ENCODE measurements around the gene ST6GALNAC4.

Gene ST6GALNAC4

DNA sequence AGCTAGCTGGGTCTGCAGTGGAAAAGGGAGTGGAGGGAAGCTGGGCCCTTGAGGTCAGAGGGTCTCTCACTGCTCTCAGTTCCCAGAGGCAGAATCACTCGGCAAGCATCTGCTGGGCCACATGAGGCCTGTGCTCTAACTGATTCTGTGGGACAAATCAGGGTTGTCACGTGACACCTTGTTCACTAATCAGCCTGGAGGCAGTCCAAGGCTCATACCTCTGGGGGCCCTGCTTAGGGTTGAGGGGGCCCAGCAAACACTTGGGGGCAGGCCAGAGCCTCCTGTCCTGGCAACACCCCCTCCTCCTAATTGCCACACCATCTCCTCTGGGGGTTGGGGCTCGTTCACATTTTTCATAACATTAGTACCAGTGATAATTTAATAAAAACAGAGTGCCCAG lies 29.9 kb upstream of the ST6GALNAC4 start:
- DNase-seq (ENCODE audit: low read depth) = no peak

DNA sequence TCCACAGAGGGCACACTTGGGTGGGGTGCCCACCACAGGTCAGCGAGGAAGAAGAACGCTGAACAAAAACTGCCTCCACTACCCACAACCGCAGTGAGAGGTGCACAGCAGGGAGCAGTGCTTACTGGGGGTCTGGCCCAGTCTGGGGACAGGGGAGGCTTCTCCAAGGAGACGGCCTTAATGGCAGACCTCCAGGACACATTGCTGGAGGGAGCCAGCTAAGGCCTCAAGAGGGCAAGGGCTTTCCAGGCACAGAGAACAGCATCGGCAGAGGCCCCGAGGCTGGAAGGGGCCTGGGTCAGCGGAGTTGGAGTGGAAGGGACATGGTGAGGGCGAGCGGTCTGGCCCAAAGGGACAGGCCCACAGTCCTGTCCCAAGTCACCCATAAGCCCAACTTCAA lies 29.1 kb upstream of the ST6GALNAC4 start:
- DNase-seq (ENCODE audit: low read depth) = no peak

- no peak for DNase-seq (ENCODE audit: low read depth)
Measured at GRCh38 chr9:127945338-127945737, 28.5 kb upstream of the ST6GALNAC4 start.

- DNase-seq (ENCODE audit: low read depth) = no peak
Measured at GRCh38 chr9:127944586-127945218, 27.9 kb upstream of the ST6GALNAC4 start.

- DNase-seq (ENCODE audit: low read depth) = peak; percentile 65
Measured at GRCh38 chr9:127943731-127944144, 26.9 kb upstream of the ST6GALNAC4 start.

- no peak for DNase-seq (ENCODE audit: low read depth)
Measured at GRCh38 chr9:127943011-127943662, 26.3 kb upstream of the ST6GALNAC4 start.

- peak; percentile 75 for DNase-seq (ENCODE audit: low read depth)
Measured at GRCh38 chr9:127942216-127943010, 25.6 kb upstream of the ST6GALNAC4 start.

DNA sequence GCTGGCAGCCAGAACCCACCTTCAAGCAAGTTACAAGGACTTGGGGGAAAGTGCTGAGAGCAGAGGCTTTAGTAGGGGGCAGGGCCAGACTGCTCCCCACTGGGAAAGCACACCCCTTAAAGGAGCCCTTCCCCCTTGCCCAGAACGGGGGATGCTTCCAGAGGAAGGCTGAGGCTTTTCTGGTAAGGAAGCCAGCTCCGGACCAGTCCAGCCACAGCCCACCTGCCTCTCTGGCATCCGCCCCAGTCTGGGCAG lies 25.0 kb upstream of the ST6GALNAC4 start:
- DNase-seq (ENCODE audit: low read depth) = no peak

DNA sequence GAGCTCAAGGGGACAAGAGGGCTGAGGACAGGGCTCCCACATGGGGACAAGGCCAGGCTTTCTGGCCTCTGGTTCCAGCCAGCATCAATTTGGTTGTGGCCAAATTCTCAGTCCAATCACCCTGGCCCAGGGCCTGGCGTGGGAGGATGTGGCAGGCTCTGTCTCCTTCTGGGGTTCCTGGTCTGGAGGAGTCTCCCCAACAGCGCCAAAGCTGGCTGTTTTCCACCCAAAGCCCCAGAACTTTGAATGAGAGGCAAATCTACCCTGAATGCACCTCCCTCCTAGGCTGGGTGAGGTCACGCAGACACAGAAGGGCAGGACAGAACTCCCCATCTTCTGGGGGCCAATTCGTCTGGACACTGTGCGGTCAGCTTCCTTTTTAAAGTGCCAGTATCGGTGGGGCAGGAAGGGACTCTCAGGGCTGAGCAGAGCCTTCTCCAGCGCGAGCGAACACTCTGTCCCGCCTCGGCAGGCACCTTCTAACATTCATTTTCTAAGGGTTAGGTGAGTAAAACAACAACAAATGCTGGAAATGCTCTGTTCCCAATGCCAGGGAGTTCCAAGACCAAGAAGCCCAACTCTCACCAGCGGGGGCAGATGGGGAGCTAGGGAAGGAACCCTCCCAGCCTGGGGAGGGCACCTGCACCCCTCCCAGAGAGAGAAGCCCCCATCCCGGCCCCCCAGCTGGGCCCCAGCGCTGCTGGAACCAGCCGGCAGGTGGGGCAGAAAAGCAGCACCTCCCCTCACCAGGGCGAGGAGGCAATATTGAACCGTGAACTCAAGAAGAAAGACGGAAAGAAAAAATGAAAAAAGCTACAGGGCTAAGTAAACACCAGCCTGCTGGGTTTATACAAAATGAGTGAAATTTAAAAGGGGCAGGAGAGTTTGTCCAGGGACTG lies 24.5 kb upstream of the ST6GALNAC4 start:
- DNase-seq (ENCODE audit: low read depth) = no peak

- no peak for DNase-seq (ENCODE audit: low read depth)
Measured at GRCh38 chr9:127940593-127940992, 23.8 kb upstream of the ST6GALNAC4 start.

DNA sequence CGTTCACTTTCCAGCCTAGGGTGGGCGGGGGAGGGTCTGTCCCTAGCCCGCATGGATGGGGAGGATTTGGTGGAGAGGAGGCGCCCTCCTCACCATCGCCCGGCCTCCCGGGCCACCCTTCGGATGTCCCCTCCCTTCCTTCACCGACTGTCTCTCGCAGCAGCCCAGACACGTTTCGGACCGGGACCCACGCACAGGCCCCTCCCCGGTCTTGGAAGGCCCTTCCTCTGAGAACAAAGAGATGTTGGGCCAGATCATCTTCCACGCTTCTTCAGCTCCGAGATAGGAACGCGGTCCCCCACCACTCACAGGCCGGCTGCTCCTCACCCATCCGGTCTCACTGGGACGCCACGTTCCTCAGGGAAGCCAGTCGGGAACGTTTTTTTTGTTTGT lies 21.5 kb upstream of the ST6GALNAC4 start:
- DNase-seq (ENCODE audit: low read depth) = no peak

- DNase-seq (ENCODE audit: low read depth) = peak; percentile 78
Measured at GRCh38 chr9:127937388-127938297, 20.8 kb upstream of the ST6GALNAC4 start, which contains the start of gene DPM2. Gene DPM2 (minus strand): TSS chr9:127937854. CDS start chr9:127937820, 34 bp downstream.

- no peak for DNase-seq (ENCODE audit: low read depth)
Measured at GRCh38 chr9:127937056-127937387, 20.2 kb upstream of the ST6GALNAC4 start.

DNA sequence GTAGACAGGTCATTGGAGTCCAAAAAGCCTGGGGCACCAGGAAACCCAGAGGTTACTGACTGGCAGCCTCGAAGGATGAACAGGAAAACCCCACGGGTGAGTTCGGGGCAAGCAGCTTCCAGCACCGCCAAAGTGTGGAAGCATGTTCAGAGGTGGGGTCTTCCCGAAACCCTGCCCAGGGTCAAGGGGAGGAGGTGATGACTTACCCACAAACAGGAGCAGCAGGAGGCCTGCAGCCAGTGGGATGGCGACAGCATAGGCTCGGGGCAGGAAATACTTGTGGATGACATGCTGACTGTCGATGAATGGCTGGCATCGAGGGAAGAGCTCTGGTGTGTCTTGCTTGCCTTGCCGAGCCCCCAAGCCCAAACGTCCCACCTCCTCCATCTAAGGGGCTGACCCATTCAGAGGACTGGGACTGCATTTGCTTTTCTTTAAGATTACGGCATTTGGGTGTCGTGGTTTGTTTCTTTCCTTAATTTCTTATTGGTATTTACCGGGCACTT lies 19.6 kb upstream of the ST6GALNAC4 start:
- DNase-seq (ENCODE audit: low read depth) = no peak

GRCh38 chr9:127935765-127936221 lies 19.0 kb upstream of the ST6GALNAC4 start:
- no peak for DNase-seq (ENCODE audit: low read depth)

- DNase-seq (ENCODE audit: low read depth) = no peak
Measured at GRCh38 chr9:127934986-127935385, 18.1 kb upstream of the ST6GALNAC4 start.

DNA sequence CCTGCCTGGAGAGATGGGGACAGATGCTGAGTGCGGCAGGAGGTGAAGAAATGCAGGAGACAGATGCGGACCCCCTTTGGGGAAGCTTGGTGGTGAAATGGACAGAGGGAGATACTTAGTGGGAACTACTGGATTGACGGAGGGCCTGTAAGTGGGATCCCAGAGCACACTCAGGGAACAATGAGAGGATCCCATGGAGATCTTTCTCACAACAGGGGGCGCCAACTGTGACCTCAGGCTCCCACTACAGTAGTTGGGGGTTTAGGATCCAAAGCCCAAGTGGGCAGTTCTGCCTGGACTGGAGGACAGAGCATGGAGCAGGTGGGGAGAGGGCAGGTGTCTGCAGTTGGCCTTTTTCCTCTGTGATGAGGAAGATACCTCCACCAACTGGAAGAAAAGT lies 17.4 kb upstream of the ST6GALNAC4 start:
- no peak for DNase-seq (ENCODE audit: low read depth)

DNA sequence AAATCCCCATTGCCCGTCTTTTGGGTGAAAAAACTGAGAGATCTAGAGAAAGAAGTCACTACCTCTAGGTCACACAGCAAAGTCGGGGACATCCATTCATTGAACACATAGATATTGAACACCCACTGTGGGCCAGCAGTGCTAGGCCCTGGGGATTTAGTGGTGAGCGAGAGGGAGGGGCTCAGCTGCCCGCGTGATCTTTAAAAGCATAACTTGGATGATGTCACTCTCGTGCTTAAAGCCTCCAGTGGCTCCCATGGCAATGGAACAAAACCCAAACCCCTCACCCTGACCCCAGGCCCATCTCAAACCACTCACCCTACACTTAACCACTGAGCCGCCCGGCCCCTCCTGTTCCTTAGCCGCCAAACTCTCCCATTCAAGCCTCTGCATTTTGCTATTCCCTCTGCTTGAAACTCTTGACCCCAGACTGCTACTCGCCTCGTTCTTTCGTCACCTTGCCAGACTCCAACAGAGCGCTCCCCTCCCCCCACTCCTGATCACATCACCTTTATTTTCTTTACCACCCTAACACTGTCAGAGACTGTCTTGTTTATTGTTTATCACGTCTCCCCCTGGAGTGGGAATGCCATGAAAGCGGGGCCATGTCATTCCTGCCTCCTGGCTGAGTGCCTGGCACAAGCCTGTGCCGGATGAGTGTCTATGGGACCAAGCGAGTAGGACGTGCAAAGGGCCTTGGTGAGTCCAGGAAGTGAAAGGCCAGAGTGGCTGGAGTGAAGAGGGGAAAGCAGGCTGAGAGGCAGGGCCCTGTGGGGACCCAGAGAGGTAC lies 14.4 kb upstream of the ST6GALNAC4 start:
- peak; percentile 66 for DNase-seq (ENCODE audit: low read depth)

DNA sequence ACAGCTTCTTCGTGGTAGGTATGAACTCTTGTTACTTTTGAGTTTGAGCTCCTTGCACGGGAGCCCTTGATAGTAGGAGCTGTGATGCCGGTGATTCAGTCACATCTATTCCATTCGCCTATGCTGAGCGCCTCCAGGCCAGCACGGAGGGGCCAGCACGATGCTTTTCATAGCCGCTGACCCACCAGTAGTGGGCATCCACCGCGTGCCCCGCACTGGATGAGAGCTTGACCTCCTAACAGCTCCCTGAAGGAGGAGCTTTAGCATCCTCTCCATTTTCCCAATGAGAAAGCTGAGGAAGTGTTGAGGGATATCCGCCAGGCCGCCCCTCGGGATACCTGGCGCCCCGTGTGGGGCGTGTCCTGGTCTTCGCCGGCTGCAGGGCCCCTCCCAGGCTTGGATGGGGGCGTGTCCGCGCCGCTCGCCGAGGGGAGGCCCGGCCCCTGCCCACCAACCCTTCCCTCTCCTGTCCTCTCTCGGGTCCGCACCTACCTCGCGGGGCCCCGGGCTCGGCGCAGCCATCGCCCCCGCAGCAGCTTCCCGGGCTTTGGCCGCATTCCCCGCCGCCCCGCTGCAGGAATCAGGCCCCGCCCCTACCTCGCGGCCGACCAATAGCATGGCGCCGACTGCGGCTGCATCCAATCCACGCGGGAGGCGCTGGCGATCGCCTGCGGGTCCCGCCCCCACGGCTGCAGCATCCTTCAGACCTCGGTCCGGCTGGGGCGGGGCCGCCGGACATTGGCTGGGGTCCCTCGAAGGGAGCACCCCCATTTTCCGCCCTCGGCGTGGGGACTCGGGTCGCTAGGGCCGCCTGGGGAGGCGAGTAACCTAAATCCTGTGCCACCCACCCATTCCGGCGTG lies 13.6 kb upstream of the ST6GALNAC4 start, which contains the start of gene PIP5KL1:
Gene PIP5KL1 (minus strand): TSS at position 547 of the 861 bp plus-strand sequence. CDS start 25 bp downstream, at position 522.
- peak; percentile 78 for DNase-seq (ENCODE audit: low read depth)

Data from fibroblast of gingiva (primary cell).